ENCODE results near the gene SUSD1. TPM values are rescaled to one million over a fixed set of nuclear protein-coding genes. Genes with fewer than 3 reads are reported as not detected.

The SUSD1 gene
- total and polyA plus RNA-seq, 2 of the 13 experiments (the other 11 are each of a cell fraction or from before 2014, with no cell fraction given): 25.9 to 32.3 TPM

GRCh38 chr9:112162621-112163413 lies 12.3 kb downstream of the SUSD1 start (continued):
- no peak for TF ChIP-seq NR2F6 (IDR thresholded peaks at IDR 0.05)
- 0 out of 2 replicates have a peak, but pooled peaks have one; percentile 14 for TF ChIP-seq NR2F6 (CRISPR knock-in tag; IDR thresholded peaks at IDR 0.05)
- TF ChIP-seq, protein P1, sequence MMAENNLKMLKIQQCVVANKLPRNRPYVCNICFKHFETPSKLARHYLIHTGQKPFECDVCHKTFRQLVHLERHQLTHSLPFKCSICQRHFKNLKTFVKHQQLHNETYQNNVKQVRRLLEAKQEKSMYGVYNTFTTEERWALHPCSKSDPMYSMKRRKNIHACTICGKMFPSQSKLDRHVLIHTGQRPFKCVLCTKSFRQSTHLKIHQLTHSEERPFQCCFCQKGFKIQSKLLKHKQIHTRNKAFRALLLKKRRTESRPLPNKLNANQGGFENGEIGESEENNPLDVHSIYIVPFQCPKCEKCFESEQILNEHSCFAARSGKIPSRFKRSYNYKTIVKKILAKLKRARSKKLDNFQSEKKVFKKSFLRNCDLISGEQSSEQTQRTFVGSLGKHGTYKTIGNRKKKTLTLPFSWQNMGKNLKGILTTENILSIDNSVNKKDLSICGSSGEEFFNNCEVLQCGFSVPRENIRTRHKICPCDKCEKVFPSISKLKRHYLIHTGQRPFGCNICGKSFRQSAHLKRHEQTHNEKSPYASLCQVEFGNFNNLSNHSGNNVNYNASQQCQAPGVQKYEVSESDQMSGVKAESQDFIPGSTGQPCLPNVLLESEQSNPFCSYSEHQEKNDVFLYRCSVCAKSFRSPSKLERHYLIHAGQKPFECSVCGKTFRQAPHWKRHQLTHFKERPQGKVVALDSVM (CRISPR knock-in tag; IDR thresholded peaks at IDR 0.05): peak; percentile 98
- no peak for TF ChIP-seq ZNF224 (CRISPR knock-in tag; IDR thresholded peaks at IDR 0.05)

DNA sequence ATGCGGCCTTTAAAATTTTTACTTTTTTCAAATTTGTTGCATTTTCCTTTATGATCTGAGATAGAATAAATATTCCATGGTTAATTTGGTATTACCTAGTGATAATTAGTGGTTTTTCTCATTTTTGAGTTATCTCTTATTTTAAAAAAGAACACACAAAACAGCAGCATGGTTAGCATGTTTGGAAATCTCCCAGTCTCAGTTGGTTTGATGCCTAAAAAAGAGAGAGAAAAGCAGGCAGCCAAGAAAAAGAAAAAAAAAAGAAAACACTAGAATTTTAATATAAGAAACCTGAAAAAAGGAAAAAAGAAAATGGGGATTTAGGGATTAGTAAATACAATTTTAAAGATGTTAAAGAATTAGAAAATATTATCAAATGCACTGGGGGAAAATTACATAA lies 15.3 kb downstream of the SUSD1 start:
- Histone ChIP-seq H3K4me3 (replicated peaks in 1 of 3; ENCODE audit: insufficient read depth in 1 of 3, low read depth in 2 of 3, low read length in 3 of 3) (no peak overlapping the region), H3K79me2 (ENCODE audit: insufficient read depth, low read length) (peaks cover 27% of the 10 kb centered on the region), H3K27ac (ENCODE audit: extremely low read length, insufficient read depth, low read length) (no peak overlapping the region), H3K9ac (ENCODE audit: insufficient read depth, low read depth, low read length) (no peak overlapping the region), H3K36me3 (replicated peaks in 1 of 2; ENCODE audit: control insufficient read depth in 1 of 2, insufficient read depth in 2 of 2, low read length in 2 of 2) (peaks cover 0 to 6% of the 10 kb centered on the region in 2 experiments; a peak in 1 of 5 replicates), H3K9me3 (ENCODE audit: low read length) (no peaks in the 10 kb centered on the region), H3K27me3 (ENCODE audit: control insufficient read depth in 1 of 2, insufficient read depth in 2 of 2, low read length in 2 of 2) (no peaks in the 10 kb centered on the region), H3K4me2 (ENCODE audit: low read depth, low read length) (no peak overlapping the region), H2AFZ (ENCODE audit: low read length) (no peak overlapping the region), H4K20me1 (ENCODE audit: insufficient read depth, low read length) (no peaks in the 10 kb centered on the region), H3K4me1 (ENCODE audit: insufficient read depth, low read length) (peaks cover 29% of the 10 kb centered on the region)
- ChIA-PET POLR2A (no interaction called here), CTCF (ENCODE audit: low intra/inter-chr PET ratio, low total read pairs) (no interaction called here)
- ATAC-seq (no peak), FAIRE-seq (no peak), DNase-seq (ENCODE audit: low spot score) (no peak)
- TF ChIP-seq, protein P2, sequence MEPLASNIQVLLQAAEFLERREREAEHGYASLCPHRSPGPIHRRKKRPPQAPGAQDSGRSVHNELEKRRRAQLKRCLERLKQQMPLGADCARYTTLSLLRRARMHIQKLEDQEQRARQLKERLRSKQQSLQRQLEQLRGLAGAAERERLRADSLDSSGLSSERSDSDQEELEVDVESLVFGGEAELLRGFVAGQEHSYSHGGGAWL (CRISPR knock-in tag; IDR thresholded peaks at IDR 0.05): no peak
- TF ChIP-seq ZNF768 (CRISPR knock-in tag; IDR thresholded peaks at IDR 0.05) (no peak), NCOA5 (CRISPR knock-in tag; IDR thresholded peaks at IDR 0.05) (no peak), HNRNPH1 (optimal IDR thresholded peaks at IDR 0.05; ENCODE audit: low read depth, low read length) (no peak), ZNF136 (CRISPR knock-in tag; IDR thresholded peaks at IDR 0.05; ENCODE audit: low read depth) (no peak), ZNF710 (CRISPR knock-in tag; IDR thresholded peaks at IDR 0.05; ENCODE audit: borderline replicate concordance) (no peak), CCAR2 (optimal IDR thresholded peaks at IDR 0.05; ENCODE audit: low read depth, low read length) (no peak), TBL1XR1 (IDR thresholded peaks at IDR 0.05; ENCODE audit: borderline replicate concordance, low read length, partially characterized antibody) (no peak), TAF1 (CRISPR knock-in tag; IDR thresholded peaks at IDR 0.05) (no peak), THYN1 (CRISPR knock-in tag; IDR thresholded peaks at IDR 0.05; ENCODE audit: borderline replicate concordance, low read depth) (no peak)
- TF ChIP-seq, protein P3, sequence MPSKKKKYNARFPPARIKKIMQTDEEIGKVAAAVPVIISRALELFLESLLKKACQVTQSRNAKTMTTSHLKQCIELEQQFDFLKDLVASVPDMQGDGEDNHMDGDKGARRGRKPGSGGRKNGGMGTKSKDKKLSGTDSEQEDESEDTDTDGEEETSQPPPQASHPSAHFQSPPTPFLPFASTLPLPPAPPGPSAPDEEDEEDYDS (CRISPR knock-in tag; IDR thresholded peaks at IDR 0.05): no peak
- intact Hi-C loops (cut with micrococcal nuclease; ENCODE audit: unreplicated experiment) (no loop called here), in situ Hi-C loops (cut with HindIII; ENCODE audit: extremely low pct_ligation_motif_present, low pct_unique_long_range_greater_than_20kb) (no loop called here)
- BruUV-seq (replicated peaks): no TSS peak
- 98% methylated on average over 1 of the region's 1 CpG for WGBS (ENCODE audit: low lambda C conversion rate)

Measured in HepG2 (cell line).